Panc1 (cell line): ENCODE results near the gene DIP2C. TPM values are rescaled to one million over a fixed set of nuclear protein-coding genes. Genes with fewer than 3 reads are reported as not detected.

Experiments
- ATAC-seq: fragments of 200-7000 bp; cut with Tn5 transposase; 2 replicates; pipeline ENCODE4 v1.9.1; 2020; ENCODE audit warnings: mild to moderate bottlenecking, moderate library complexity
- BruUV-seq: library from RNA; stranded (reverse); fragments of 400-500 nt; replicated peaks from 2 replicates; lab custom pipeline; 2021; lab: Mats Ljungman, UMichigan
- CTCF ChIA-PET: fragments of 300-600 bp; sonication (Branson Sonifier 250); formaldehyde crosslinking; loops from one replicate; lab custom pipeline; 2022; ENCODE audit warnings: antibody characterized with exemption; lab: Charles Lee
- POLR2A ChIA-PET: fragments of 300-600 bp; sonication (Branson Sonifier 250); formaldehyde crosslinking; loops from one replicate; lab custom pipeline; 2022; ENCODE audit warnings: antibody characterized with exemption; lab: Charles Lee
- DNase-seq: peaks from one replicate; pipeline ENCODE4 v3.0.0-alpha.2; 2010; ENCODE audit warnings: low read depth, low spot score
- H3K27ac ChIP-seq: 2 replicates; pipeline ENCODE4 v1.5.1; 2011; ENCODE audit warnings: mild to moderate bottlenecking, low read length, inconsistent platforms
- H3K27me3 ChIP-seq: fragments of 200-500 bp; sonication (Bioruptor generic); 2 replicates; pipeline ENCODE4 v1.6.0; 2014; ENCODE audit warnings: low read length, inconsistent platforms; ENCODE audit not compliant: control insufficient read depth, insufficient read depth
- H3K36me3 ChIP-seq: fragments of 200-500 bp; sonication (Bioruptor generic); 2 replicates; pipeline ENCODE4 v1.5.1; 2014; ENCODE audit warnings: inconsistent platforms, mild to moderate bottlenecking, low read length, moderate library complexity; ENCODE audit not compliant: control insufficient read depth, insufficient read depth
- H3K4me1 ChIP-seq: 2 replicates; pipeline ENCODE4 v1.5.1; 2011; ENCODE audit warnings: inconsistent platforms, mild to moderate bottlenecking, low read length, moderate library complexity; ENCODE audit not compliant: control insufficient read depth, insufficient read depth
- H3K4me3 ChIP-seq, 2 experiments: 2 replicates each; pipeline ENCODE4 v1.5.1; 2011 to 2012; ENCODE audit warnings: low read depth in 2 of 2, low read length in 2 of 2, mild to moderate bottlenecking in 2 of 2, inconsistent platforms in 1 of 2, moderate library complexity in 1 of 2
- H3K9me3 ChIP-seq: fragments of 200-500 bp; sonication (Bioruptor generic); 2 replicates; pipeline ENCODE4 v1.5.1; 2014; ENCODE audit warnings: low read depth, mild to moderate bottlenecking, inconsistent platforms, low read length, moderate library complexity; ENCODE audit not compliant: control insufficient read depth, insufficient read depth
- POLR2AphosphoS5 ChIP-seq: IDR thresholded peaks from 2 replicates; pipeline ENCODE4 v1.6.1; 2012; ENCODE audit warnings: mild to moderate bottlenecking, low read depth, low read length, moderate library complexity
- SIN3A ChIP-seq: IDR thresholded peaks from 2 replicates; pipeline ENCODE4 v1.6.1; 2012; ENCODE audit warnings: low read depth, mild to moderate bottlenecking, low read length, moderate library complexity, borderline replicate concordance; ENCODE audit not compliant: insufficient read depth
- TCF7L2 ChIP-seq: IDR thresholded peaks from 2 replicates; pipeline ENCODE4 v1.6.1; 2011; ENCODE audit warnings: mild to moderate bottlenecking, low read depth, low read length, inconsistent platforms
- in situ Hi-C: cut with HindIII; loops from 2 replicates; pipeline ENCODE4 v1.10.0; 2016; ENCODE audit warnings: low sequenced_read_pairs, low pct_unique_long_range_greater_than_20kb
- intact Hi-C: fragments of 100-400 bp; cut with micrococcal nuclease; formaldehyde crosslinking; loops from one replicate; pipeline ENCODE4 v1.10.0; 2022; ENCODE audit not compliant: unreplicated experiment
- total RNA-seq: library from RNA; stranded (reverse); gene quantifications from one replicate; pipeline ENCODE4 v1.2.1, GENCODE V29; 2021; ENCODE audit not compliant: unreplicated experiment
- TF ChIP-seq, protein P1 (sequence below), 2 experiments: IDR thresholded peaks; 2 replicates each; pipeline ENCODE4 v1.6.1; 2011 to 2012; ENCODE audit warnings: low read depth in 2 of 2, control low read depth in 1 of 2, low read length in 1 of 2, mild to moderate bottlenecking in 1 of 2, moderate library complexity in 1 of 2; ENCODE audit not compliant: insufficient read depth in 1 of 2
- TF ChIP-seq, protein P2 (sequence below): fragments of 450-650 bp; IDR thresholded peaks from 2 replicates; pipeline ENCODE4 v1.5.1; 2017; ENCODE audit warnings: mild to moderate bottlenecking

The DIP2C gene
- total RNA-seq, 1 experiment from 2014 or later, result 13.2 TPM

DNA sequence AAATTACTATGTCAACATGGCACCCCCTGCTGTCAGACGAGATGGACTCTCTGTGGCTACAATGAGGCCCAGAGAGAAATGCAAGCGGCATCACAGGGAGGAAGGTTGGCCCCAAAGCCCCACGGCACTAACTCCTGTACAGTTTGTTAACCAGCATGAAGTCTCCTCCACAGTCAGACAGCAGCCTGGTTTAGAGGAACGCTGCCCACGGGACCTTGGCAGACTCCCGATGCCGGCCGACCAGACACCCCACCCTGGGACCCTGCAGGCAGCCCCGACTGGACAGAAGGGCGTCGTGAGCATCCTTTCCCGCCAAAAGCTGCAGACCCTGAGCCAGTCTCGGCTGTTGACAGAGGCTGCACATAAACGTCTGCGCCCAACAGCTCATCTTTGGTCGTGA lies 158.8 kb downstream of the DIP2C start:
- CTCF ChIA-PET, result no interaction called here
- no peaks in the 10 kb centered on the region for H3K36me3 ChIP-seq
- TF ChIP-seq POLR2AphosphoS5, result no peak
- TF ChIP-seq, protein P1, sequence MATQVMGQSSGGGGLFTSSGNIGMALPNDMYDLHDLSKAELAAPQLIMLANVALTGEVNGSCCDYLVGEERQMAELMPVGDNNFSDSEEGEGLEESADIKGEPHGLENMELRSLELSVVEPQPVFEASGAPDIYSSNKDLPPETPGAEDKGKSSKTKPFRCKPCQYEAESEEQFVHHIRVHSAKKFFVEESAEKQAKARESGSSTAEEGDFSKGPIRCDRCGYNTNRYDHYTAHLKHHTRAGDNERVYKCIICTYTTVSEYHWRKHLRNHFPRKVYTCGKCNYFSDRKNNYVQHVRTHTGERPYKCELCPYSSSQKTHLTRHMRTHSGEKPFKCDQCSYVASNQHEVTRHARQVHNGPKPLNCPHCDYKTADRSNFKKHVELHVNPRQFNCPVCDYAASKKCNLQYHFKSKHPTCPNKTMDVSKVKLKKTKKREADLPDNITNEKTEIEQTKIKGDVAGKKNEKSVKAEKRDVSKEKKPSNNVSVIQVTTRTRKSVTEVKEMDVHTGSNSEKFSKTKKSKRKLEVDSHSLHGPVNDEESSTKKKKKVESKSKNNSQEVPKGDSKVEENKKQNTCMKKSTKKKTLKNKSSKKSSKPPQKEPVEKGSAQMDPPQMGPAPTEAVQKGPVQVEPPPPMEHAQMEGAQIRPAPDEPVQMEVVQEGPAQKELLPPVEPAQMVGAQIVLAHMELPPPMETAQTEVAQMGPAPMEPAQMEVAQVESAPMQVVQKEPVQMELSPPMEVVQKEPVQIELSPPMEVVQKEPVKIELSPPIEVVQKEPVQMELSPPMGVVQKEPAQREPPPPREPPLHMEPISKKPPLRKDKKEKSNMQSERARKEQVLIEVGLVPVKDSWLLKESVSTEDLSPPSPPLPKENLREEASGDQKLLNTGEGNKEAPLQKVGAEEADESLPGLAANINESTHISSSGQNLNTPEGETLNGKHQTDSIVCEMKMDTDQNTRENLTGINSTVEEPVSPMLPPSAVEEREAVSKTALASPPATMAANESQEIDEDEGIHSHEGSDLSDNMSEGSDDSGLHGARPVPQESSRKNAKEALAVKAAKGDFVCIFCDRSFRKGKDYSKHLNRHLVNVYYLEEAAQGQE (IDR thresholded peaks at IDR 0.05; ENCODE audit: insufficient read depth in 1 of 2, low read depth in 2 of 2, low read length in 1 of 2), result no peak
- no peak for TF ChIP-seq TCF7L2
- TF ChIP-seq SIN3A, result no peak
- TF ChIP-seq, protein P2, sequence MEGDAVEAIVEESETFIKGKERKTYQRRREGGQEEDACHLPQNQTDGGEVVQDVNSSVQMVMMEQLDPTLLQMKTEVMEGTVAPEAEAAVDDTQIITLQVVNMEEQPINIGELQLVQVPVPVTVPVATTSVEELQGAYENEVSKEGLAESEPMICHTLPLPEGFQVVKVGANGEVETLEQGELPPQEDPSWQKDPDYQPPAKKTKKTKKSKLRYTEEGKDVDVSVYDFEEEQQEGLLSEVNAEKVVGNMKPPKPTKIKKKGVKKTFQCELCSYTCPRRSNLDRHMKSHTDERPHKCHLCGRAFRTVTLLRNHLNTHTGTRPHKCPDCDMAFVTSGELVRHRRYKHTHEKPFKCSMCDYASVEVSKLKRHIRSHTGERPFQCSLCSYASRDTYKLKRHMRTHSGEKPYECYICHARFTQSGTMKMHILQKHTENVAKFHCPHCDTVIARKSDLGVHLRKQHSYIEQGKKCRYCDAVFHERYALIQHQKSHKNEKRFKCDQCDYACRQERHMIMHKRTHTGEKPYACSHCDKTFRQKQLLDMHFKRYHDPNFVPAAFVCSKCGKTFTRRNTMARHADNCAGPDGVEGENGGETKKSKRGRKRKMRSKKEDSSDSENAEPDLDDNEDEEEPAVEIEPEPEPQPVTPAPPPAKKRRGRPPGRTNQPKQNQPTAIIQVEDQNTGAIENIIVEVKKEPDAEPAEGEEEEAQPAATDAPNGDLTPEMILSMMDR, result no peak
- ATAC-seq, result no peak
- no peaks in the 10 kb centered on the region; the same call in 1 of the 2 replicates for H3K4me1 ChIP-seq
- POLR2A ChIA-PET, result no interaction called here
- H3K27me3 ChIP-seq, result no peaks in the 10 kb centered on the region
- no peak overlapping the region for H3K27ac ChIP-seq
- H3K9me3 ChIP-seq, result no peaks in the 10 kb centered on the region
- intact Hi-C loops (no loop called here), in situ Hi-C loops (no loop called here)
- no TSS peak for BruUV-seq
- DNase-seq, result no peak
- H3K4me3 ChIP-seq, result no peak overlapping the region

DNA sequence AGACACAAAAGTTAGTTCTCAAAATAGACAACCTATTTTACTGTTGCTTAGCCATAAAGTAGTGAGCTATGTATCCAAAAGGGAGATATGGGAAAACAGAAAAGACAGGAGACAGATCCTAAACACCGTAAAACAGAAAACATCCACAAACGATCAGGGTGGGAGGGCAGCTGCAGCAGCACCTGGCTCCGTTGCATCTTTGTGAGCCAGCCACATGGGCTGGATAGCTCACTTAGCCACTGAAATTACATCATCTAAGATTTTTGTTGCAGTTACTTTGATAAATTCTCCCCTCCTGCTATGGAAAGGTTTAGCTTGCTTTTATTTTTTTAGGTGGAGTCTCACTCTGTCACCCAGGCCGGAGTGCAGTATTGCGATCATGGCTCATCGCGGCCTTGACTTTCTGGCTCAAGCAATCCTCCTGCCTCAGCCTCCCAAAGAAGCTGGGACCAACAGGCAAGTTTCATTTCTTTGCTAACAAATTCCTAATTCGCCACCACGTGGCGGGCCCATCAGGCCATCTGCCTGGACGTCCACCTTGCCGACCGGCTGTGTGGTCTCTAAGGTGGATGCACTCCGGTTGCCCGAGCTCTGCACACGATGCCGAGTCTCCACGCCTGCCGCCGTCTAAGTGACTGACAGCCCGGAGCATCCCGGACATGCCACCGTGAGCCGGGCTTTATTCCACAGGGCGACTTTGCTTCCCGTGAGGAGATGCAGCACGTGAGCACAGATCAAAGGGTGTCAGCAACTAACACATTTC lies 159.8 kb downstream of the DIP2C start:
- H3K27me3 ChIP-seq, result no peaks in the 10 kb centered on the region
- in situ Hi-C loops (no loop called here), intact Hi-C loops (no loop called here)
- ChIA-PET CTCF (no interaction called here), POLR2A (no interaction called here)
- no peak overlapping the region for H3K4me3 ChIP-seq
- H3K9me3 ChIP-seq, result no peaks in the 10 kb centered on the region
- H3K36me3 ChIP-seq, result no peaks in the 10 kb centered on the region
- BruUV-seq, result no TSS peak
- no peaks in the 10 kb centered on the region; the same call in 1 of the 2 replicates for H3K4me1 ChIP-seq
- no peak for DNase-seq
- no peak for TF ChIP-seq SIN3A
- TF ChIP-seq, protein P2, result no peak
- TF ChIP-seq POLR2AphosphoS5, result no peak
- no peak for TF ChIP-seq TCF7L2
- TF ChIP-seq, protein P1 (IDR thresholded peaks at IDR 0.05; ENCODE audit: insufficient read depth in 1 of 2, low read depth in 2 of 2, low read length in 1 of 2), result no peak
- ATAC-seq, result no peak
- no peak overlapping the region for H3K27ac ChIP-seq
